ENCODE data around the gene MRPL33.

DNA sequence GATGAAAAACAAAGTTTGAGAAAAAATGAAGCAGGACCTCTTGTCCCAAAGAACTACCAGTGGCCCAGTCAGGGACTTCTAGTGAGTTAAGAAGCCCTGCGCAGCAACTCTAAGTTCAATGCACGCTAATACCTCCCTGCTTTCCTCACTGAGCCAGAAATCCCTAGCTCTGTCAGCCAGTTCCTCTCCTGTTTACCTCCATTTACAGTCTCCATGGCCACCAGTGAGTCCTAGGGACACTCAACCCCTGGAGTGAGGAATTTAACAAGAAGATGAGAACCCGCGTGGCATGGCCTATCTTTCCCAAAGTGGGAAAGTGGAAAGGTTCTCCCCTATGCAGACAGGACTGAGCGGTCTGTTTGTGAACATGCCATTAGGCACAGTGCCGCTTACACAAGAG, 31.0 kb downstream of the MRPL33 start:
- TF ChIP-seq, protein P1, sequence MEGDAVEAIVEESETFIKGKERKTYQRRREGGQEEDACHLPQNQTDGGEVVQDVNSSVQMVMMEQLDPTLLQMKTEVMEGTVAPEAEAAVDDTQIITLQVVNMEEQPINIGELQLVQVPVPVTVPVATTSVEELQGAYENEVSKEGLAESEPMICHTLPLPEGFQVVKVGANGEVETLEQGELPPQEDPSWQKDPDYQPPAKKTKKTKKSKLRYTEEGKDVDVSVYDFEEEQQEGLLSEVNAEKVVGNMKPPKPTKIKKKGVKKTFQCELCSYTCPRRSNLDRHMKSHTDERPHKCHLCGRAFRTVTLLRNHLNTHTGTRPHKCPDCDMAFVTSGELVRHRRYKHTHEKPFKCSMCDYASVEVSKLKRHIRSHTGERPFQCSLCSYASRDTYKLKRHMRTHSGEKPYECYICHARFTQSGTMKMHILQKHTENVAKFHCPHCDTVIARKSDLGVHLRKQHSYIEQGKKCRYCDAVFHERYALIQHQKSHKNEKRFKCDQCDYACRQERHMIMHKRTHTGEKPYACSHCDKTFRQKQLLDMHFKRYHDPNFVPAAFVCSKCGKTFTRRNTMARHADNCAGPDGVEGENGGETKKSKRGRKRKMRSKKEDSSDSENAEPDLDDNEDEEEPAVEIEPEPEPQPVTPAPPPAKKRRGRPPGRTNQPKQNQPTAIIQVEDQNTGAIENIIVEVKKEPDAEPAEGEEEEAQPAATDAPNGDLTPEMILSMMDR (IDR thresholded peaks at IDR 0.05; ENCODE audit: poor library complexity, severe bottlenecking): no peak
- TF ChIP-seq EZH2 (IDR thresholded peaks at IDR 0.05; ENCODE audit: borderline replicate concordance, insufficient read depth, low read length, poor library complexity, severe bottlenecking): no peak

All from neural cell (in vitro differentiated cells).